HFFc6 (cell line): Measurements from ENCODE around the gene SLC38A1. TPM values are rescaled to one million over a fixed set of nuclear protein-coding genes. Genes with fewer than 3 reads are reported as not detected.

Source experiments
- DNase-seq: peaks from one replicate; pipeline ENCODE4 v3.0.0-alpha.2; 2018
- H3K27ac Mint-ChIP-seq: 2 replicates; pipeline ENCODE4 v1.8.0; 2020; ENCODE audit warnings: mild to moderate bottlenecking, mixed read lengths
- H3K27me3 Mint-ChIP-seq: 2 replicates; pipeline ENCODE4 v1.8.0; 2021; ENCODE audit warnings: mild to moderate bottlenecking, moderate library complexity, mixed read lengths; ENCODE audit not compliant: insufficient read depth
- H3K36me3 Mint-ChIP-seq: 2 replicates; pipeline ENCODE4 v1.8.0; 2021; ENCODE audit warnings: low read depth, mixed read lengths
- H3K4me1 Mint-ChIP-seq: 2 replicates; pipeline ENCODE4 v1.8.0; 2020; ENCODE audit warnings: low read depth, mixed read lengths
- H3K4me3 Mint-ChIP-seq: 2 replicates; pipeline ENCODE4 v1.8.0; 2020; ENCODE audit warnings: mild to moderate bottlenecking, moderate library complexity, mixed read lengths
- H3K9me3 Mint-ChIP-seq: 2 replicates; pipeline ENCODE4 v1.8.0; 2020; ENCODE audit warnings: mild to moderate bottlenecking, mixed read lengths
- CTCF ChIP-seq: fragments of 200-600 bp; sonication (generic); IDR thresholded peaks from 2 replicates; pipeline ENCODE4 v1.5.0; 2021; ENCODE audit warnings: antibody characterized with exemption, mild to moderate bottlenecking
- total RNA-seq, 6 experiments: library from RNA; stranded (reverse); fragmentation: NEBNext Ultra II Directional; extraction: Animal tissue kit (Norgen Biotek cat#: 25700); gene quantifications; 2 replicates in 1 of 6; 3 replicates in 5 of 6; pipeline ENCODE4 v1.2.3, GENCODE V29; 2021

The SLC38A1 gene
- total RNA-seq, 6 experiments from 2014 or later = 78.2 to 98.5 (median 88.6) TPM

- no peak overlapping the region for H3K4me3 Mint-ChIP-seq
- no peaks in the 10 kb centered on the region for H3K9me3 Mint-ChIP-seq
- DNase-seq = no peak
- no peak for TF ChIP-seq CTCF
- no peak overlapping the region for H3K27ac Mint-ChIP-seq
- H3K4me1 Mint-ChIP-seq = peaks cover 28% of the 10 kb centered on the region
- H3K27me3 Mint-ChIP-seq = no peaks in the 10 kb centered on the region; the same call in 1 of the 2 replicates
- H3K36me3 Mint-ChIP-seq = no peaks in the 10 kb centered on the region
Observed at GRCh38 chr12:46149905-46150304, 118.9 kb downstream of the SLC38A1 start.

GRCh38 chr12:46149079-46149464 is 119.8 kb downstream of the SLC38A1 start:
- H3K27me3 Mint-ChIP-seq = no peaks in the 10 kb centered on the region; the same call in 1 of the 2 replicates
- no peak for DNase-seq
- H3K4me3 Mint-ChIP-seq = no peak overlapping the region
- TF ChIP-seq CTCF = no peak
- peaks cover 19% of the 10 kb centered on the region for H3K4me1 Mint-ChIP-seq
- no peaks in the 10 kb centered on the region for H3K36me3 Mint-ChIP-seq
- H3K27ac Mint-ChIP-seq = no peak overlapping the region
- H3K9me3 Mint-ChIP-seq = no peaks in the 10 kb centered on the region

- Mint-ChIP-seq H3K36me3 (no peaks in the 10 kb centered on the region), H3K27ac (no peak overlapping the region), H3K27me3 (no peaks in the 10 kb centered on the region; the same call in 1 of the 2 replicates), H3K4me1 (peaks cover 13% of the 10 kb centered on the region), H3K4me3 (no peak overlapping the region), H3K9me3 (no peaks in the 10 kb centered on the region)
- TF ChIP-seq CTCF = no peak
- DNase-seq = no peak
Observed at GRCh38 chr12:46148327-46149078, 120.3 kb downstream of the SLC38A1 start.

- Mint-ChIP-seq H3K27ac (no peak overlapping the region), H3K27me3 (no peaks in the 10 kb centered on the region; the same call in 1 of the 2 replicates), H3K4me3 (no peak overlapping the region), H3K4me1 (peaks cover 7% of the 10 kb centered on the region; the same call in 1 of the 2 replicates), H3K36me3 (no peaks in the 10 kb centered on the region), H3K9me3 (no peaks in the 10 kb centered on the region)
- no peak for TF ChIP-seq CTCF
- DNase-seq = no peak
Observed at GRCh38 chr12:46147144-46147543, 121.7 kb downstream of the SLC38A1 start.

- Mint-ChIP-seq H3K36me3 (no peaks in the 10 kb centered on the region), H3K27ac (no peak overlapping the region), H3K4me3 (no peak overlapping the region), H3K9me3 (no peaks in the 10 kb centered on the region), H3K4me1 (0 out of 2 replicates have a peak, but pooled peaks cover 7% of the 10 kb centered on the region), H3K27me3 (no peaks in the 10 kb centered on the region; the same call in 1 of the 2 replicates)
- no peak for DNase-seq
- no peak for TF ChIP-seq CTCF
Observed at GRCh38 chr12:46145881-46146280, 123.0 kb downstream of the SLC38A1 start.
